Inflammatory macrophage treated with lipopolysaccharide for 1 hour (primary cell): ENCODE measurements around the gene CEP76.

Experiments used
- DNase-seq, 2 donors: peaks; one replicate each; pipeline ENCODE4 v3.0.0-alpha.2; 2020 to 2022

Gene CEP76

GRCh38 chr18:12702221-12703095 lies at the start of gene CEP76, which contains the start of gene PSMG2:
CEP76 (minus strand) TSS chr18:12702723; CDS start chr18:12702548, 175 bp downstream.
PSMG2 (plus strand) TSS chr18:12703042; CDS start chr18:12703108, 66 bp downstream.
- peak; percentile 84 to 88 for DNase-seq

GRCh38 chr18:12751891-12752290 lies 49.4 kb upstream of the CEP76 start:
- no peak for DNase-seq

- no peak for DNase-seq
Observed at GRCh38 chr18:12751503-12751884, 49.0 kb upstream of the CEP76 start.

- no peak for DNase-seq
Observed at GRCh38 chr18:12750715-12751502, 48.4 kb upstream of the CEP76 start.

GRCh38 chr18:12750076-12750714 lies 47.7 kb upstream of the CEP76 start:
- DNase-seq: no peak

- no peak for DNase-seq
Observed at GRCh38 chr18:12749121-12749520, 46.6 kb upstream of the CEP76 start.

GRCh38 chr18:12748671-12749070 lies 46.1 kb upstream of the CEP76 start:
- no peak for DNase-seq

- no peak for DNase-seq
Observed at GRCh38 chr18:12747530-12748315, 45.2 kb upstream of the CEP76 start.

- DNase-seq: no peak
Observed at GRCh38 chr18:12745095-12745795, 42.7 kb upstream of the CEP76 start.

- DNase-seq: peak; percentile 47 to 71
Observed at GRCh38 chr18:12744103-12744502, 41.6 kb upstream of the CEP76 start.

- peak; percentile 40 to 41 for DNase-seq
Observed at GRCh38 chr18:12742453-12742852, 39.9 kb upstream of the CEP76 start.

- no peak for DNase-seq
Observed at GRCh38 chr18:12741351-12741750, 38.8 kb upstream of the CEP76 start.

GRCh38 chr18:12737243-12737902 lies 34.9 kb upstream of the CEP76 start:
- no peak for DNase-seq

- DNase-seq: peak; percentile 38 to 92
Observed at GRCh38 chr18:12726774-12727550, 24.4 kb upstream of the CEP76 start.

- peak in 1 of 2 donors; percentile 32 for DNase-seq
Observed at GRCh38 chr18:12726331-12726730, 23.8 kb upstream of the CEP76 start.

- no peak for DNase-seq
Observed at GRCh38 chr18:12722731-12723130, 20.2 kb upstream of the CEP76 start.

GRCh38 chr18:12721495-12722275 lies 19.2 kb upstream of the CEP76 start:
- DNase-seq: no peak

GRCh38 chr18:12711446-12711845 lies 8.9 kb upstream of the CEP76 start:
- no peak for DNase-seq

GRCh38 chr18:12703664-12704063 lies 1.1 kb upstream of the CEP76 start:
- DNase-seq: peak in 1 of 2 donors; percentile 33
